GM19239 (cell line): Measurements from ENCODE around the gene CHRNA3.

Experiments used
- DNase-seq: peaks from one replicate; pipeline ENCODE4 v3.0.0; 2011; ENCODE audit warnings: low spot score; ENCODE audit not compliant: insufficient read length
- FAIRE-seq: peaks from 2 replicates; lab custom pipeline; 2011; peaks lifted over from hg19 to GRCh38; lab: Jason Lieb, UNC

The CHRNA3 gene

DNA sequence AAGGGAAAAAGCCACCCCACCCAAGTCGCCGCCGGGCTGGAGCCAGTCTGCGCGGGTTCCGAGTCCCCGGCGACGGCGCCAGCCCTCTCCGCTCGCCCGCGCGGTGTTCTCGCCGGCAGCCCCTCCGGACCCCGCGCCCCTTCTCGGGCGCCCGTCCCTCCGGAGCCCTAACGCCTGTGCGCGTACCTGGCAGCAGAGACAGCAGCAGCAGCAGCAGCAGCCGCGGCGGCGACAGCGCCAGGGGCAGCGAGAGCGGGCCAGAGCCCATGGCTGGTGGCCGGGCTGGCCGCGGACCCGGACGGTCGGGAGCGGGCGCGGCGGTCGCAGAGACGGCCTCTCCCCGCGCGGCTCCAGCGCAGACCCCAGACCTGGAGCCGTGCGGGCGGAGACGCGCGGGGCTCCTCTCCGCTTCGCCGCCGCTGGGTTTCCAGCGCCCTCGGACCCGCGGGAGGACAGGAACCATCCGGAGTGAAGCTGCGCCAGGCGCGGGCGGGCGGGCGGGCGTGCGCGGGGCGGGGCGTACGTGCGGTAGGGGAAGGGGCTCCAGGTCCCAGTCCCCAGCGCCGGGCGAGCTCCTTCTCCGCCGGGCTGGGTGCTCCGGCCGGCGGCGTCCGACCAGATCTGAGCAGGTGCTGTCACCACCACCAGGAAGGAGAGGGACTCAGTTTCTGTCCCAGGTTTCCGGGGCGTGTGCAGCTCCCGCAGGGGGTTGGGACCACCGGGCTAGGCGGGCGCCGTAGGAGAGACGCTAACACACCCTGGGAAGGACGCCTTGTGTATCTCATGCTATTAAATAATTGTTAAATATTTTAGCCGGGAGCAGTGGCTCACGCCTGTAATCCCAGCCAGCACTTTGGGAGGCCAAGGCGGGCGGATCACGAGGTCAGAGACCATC lies at the start of gene CHRNA3:
Gene CHRNA3, minus strand, starts transcription at position 470 of the 895 bp plus-strand sequence. Its CDS starts 202 bp downstream, at position 268.
- DNase-seq (no peak), FAIRE-seq (no peak)

GRCh38 chr15:78668987-78669386 lies 48.2 kb upstream of the CHRNA3 start:
- DNase-seq, result no peak
- FAIRE-seq, result no peak

DNA sequence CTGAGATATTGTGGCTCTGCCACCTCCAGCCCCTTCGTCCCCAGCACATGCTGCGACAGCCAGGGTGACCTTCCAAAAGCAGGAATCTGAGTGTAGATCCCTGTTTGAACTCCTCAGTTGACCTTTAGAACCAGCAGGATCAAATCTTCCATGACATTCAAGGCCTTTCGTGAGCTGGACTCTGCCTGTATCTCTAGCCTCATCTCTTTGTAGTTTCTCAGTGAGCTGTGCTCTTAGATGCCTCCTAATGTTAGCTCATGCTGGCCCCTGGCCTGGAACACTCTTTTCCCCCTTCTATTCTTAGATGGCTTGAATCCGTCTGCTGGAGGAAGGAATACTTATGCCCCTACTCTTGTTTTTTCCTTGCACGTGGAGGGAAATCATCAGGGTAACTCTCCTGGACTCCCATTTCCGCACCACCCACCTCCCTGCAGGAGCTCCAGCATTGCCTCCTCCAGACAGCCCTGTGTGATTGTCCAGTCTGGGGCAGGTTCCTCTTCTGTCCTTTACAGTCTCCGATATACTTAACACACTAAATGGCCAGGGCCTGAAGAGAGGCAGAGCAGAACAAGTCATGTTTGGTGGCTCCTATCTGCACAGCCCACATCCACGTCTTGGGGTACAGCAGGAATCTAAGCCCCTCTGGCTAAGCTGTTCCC lies 46.9 kb upstream of the CHRNA3 start:
- DNase-seq (no peak), FAIRE-seq (no peak)

DNA sequence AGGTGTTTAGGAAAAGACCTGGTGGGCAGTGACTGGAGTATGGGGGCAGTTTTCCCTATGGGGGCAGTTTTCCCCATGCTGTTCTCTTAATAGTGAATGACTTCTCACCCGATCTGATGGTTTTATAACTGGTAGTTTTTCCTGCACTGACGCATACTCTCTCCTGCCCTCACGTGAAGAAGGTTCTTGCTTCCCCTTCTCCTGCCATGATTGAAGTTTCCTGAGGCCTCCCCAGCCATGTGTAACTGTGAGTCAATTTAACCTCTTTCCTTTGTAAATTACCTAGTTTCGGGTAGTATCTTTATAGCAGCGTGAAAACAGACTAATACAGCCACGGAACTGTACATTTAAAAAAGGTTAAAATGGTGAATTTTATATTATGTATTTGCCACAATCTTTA lies 45.2 kb upstream of the CHRNA3 start:
- DNase-seq (no peak), FAIRE-seq (no peak)

DNA sequence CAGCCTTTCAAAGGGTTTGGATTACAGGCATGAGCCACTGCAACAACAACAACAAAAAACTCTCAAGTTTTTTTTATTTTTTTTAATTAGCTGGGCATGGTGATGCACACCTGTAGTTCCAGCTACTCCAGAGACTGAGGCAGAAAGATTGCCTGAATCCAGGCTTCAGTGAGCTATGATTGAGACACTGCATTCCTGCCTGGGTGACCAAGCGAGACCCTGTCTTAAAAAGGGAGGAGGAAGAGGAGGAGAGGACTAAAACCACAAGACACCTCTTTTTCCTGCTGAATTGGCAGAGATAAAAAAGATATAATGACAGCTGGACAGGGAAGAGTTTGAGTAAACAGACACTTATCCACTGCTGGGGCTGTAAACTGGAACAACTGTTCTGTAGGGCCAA lies 42.9 kb upstream of the CHRNA3 start:
- no peak for DNase-seq
- no peak for FAIRE-seq

GRCh38 chr15:78662028-78662427 lies 41.2 kb upstream of the CHRNA3 start:
- FAIRE-seq, result no peak

GRCh38 chr15:78661001-78661400 lies 40.2 kb upstream of the CHRNA3 start:
- no peak for FAIRE-seq
- DNase-seq, result no peak

More at GRCh38 chr15:78662028-78662427, 41.2 kb upstream of the CHRNA3 start:
- no peak for DNase-seq

DNA sequence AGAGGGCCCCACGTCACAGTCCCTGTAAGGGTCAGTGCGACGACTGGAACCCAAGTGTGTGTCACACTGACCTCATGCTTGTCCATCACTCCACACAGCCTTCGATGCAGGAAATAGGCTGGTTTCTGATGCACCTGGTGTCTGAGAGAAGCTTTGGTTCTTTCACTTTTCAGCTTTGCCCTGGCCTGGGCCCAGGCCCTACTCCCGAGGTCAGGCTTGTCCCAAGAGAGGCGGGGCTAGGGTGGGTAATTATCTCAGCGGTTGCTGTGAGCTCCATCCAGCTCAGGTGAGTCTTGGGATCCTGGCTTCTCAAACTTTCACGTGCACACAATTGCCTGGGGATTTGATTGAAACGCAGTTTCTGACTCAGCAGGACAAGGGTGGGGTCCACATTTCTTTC lies 39.8 kb upstream of the CHRNA3 start:
- FAIRE-seq (no peak), DNase-seq (no peak)

DNA sequence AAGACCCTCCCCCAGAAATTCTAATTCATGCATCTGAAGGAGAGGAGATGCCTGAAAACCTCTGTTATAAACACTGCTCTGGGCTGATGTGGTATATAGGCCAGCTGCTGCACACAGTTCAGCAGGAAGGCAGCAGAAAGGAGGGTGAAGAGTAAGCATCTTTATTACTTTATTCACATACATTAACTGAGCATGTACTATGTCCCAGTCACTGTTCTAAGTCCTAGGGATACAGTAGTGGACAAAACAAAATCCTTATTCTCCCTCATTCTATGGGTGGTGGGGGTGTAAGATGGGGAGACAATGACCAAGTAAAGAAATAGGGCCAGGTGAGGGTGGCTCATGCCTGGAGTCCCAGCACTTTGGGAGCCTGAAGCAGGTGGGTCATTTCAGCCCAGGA lies 38.0 kb upstream of the CHRNA3 start:
- no peak for FAIRE-seq

DNA sequence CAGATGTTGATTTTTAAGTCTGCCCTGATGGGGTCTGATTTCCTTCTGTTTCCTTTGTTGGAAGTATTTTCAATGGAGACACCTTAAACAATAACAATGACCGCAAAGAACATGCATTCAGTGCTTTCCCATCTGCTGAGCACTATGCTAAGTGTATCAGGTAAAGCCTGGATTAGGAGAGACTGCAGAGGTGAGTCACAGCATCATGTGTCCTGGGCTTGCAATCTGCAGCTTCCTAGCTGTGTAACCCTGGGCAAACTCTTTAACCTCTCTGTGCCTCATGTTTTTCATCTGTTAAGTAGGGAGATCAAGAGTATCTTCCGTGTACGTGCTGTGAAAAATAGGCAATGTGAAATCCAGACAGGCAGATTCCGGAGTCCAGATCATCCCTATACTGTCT lies 33.5 kb upstream of the CHRNA3 start:
- DNase-seq, result no peak
- no peak for FAIRE-seq

More for the DNA sequence above, 38.0 kb upstream of the CHRNA3 start:
- no peak for DNase-seq

GRCh38 chr15:78651930-78652615 lies 31.3 kb upstream of the CHRNA3 start:
- FAIRE-seq, result no peak
- no peak for DNase-seq

- DNase-seq (no peak), FAIRE-seq (no peak)
Observed at GRCh38 chr15:78651007-78651406, 30.2 kb upstream of the CHRNA3 start.

DNA sequence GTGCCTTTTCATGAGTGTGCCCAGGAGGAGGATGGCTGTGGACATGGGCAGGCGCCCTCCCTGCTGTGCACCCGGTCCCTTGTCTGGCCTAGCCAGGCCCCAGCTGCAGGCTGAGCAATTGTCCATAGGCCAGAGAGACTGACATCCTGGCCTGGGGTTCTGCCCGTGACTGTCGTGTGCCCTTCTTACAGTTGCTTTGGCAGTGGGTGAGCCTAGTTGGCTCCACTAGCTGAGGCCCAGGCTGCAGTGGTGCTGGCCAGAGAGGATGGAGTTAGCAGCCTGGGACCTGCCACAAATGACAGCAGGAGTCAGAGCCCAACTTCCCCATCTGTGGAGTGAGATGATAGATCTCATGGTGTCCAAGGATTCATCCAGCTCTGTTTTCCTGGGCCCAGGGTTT lies 29.2 kb upstream of the CHRNA3 start:
- DNase-seq (no peak), FAIRE-seq (no peak)

DNA sequence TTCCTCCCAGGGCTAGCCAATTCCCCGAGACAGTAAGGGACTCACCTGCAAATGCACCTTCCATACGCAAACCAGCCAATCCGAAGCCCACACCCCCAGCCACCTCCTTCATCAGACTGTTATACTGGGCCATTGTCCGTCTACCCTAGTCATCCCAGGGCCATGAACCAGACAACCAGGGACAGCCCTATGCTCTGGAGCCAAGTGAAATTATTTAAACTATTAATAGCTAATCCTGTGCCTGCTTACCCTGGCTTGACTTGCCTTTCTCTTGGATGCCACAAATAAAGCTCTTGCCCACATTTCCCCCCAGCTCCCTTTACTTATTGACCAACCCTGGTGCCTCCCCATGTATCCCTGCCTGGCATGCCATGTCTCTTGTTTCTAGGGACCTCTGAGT lies 24.2 kb upstream of the CHRNA3 start:
- FAIRE-seq (no peak), DNase-seq (no peak)

- no peak for DNase-seq
- no peak for FAIRE-seq
Observed at GRCh38 chr15:78642331-78642730, 21.5 kb upstream of the CHRNA3 start.

- FAIRE-seq (no peak), DNase-seq (no peak)
Observed at GRCh38 chr15:78641749-78642275, 21.0 kb upstream of the CHRNA3 start.

GRCh38 chr15:78641102-78641748 lies 20.4 kb upstream of the CHRNA3 start, which contains the start of gene CHRNB4:
Gene CHRNB4 (minus strand): TSS chr15:78641210. CDS start chr15:78641133, 77 bp downstream.
- no peak for DNase-seq
- no peak for FAIRE-seq

- no peak for DNase-seq
- FAIRE-seq, result no peak
Observed at GRCh38 chr15:78640527-78641101, 19.8 kb upstream of the CHRNA3 start.

- peak; percentile 65 for FAIRE-seq
- peak; percentile 74 for DNase-seq
Observed at GRCh38 chr15:78638658-78639314, 18.0 kb upstream of the CHRNA3 start.
